H1 (cell line): ENCODE results near the gene KIF26B. TPM values are rescaled to one million over a fixed set of nuclear protein-coding genes. Genes with fewer than 3 reads are reported as not detected.

Experiments used
- CTCF ChIA-PET: fragments of 300-600 bp; sonication (Branson Sonifier 250); formaldehyde crosslinking; loops from one replicate; lab custom pipeline; 2021; ENCODE audit not compliant: partially characterized antibody; lab: Charles Lee
- POLR2A ChIA-PET: fragments of 300-600 bp; sonication (Branson Sonifier 250); formaldehyde crosslinking; loops from one replicate; lab custom pipeline; 2021; ENCODE audit warnings: inconsistent platforms; ENCODE audit not compliant: partially characterized antibody; lab: Charles Lee
- DNase-seq, 2 experiments: peaks; one replicate each; pipeline versions ENCODE4 v3.0.0 to v3.0.0-alpha.2; 2010 to 2022; ENCODE audit warnings: low spot score in 2 of 2, low read depth in 1 of 2, mixed read lengths in 1 of 2
- FAIRE-seq: peaks from 2 replicates; lab custom pipeline; 2011; peaks lifted over from hg19 to GRCh38; lab: Jason Lieb, UNC
- H2AFZ ChIP-seq: 2 replicates; pipeline ENCODE4 v1.8.1; 2012; ENCODE audit warnings: low read length, inconsistent platforms
- H2AK5ac ChIP-seq: 2 replicates; pipeline ENCODE4 v1.6.1; 2013; ENCODE audit warnings: low read depth, low read length
- H2BK120ac ChIP-seq: replicated peaks from 2 replicates; pipeline ENCODE3; 2013; ENCODE audit warnings: low read depth, low read length, inconsistent platforms
- H2BK12ac ChIP-seq: 2 replicates; pipeline ENCODE4 v1.6.1; 2013; ENCODE audit warnings: low read depth, low read length
- H2BK15ac ChIP-seq: 2 replicates; pipeline ENCODE4 v1.6.1; 2013; ENCODE audit warnings: low read length
- H2BK20ac ChIP-seq: 2 replicates; pipeline ENCODE4 v1.6.1; 2013; ENCODE audit warnings: low read length
- H2BK5ac ChIP-seq: 2 replicates; pipeline ENCODE4 v1.6.1; 2013; ENCODE audit warnings: low read depth, low read length
- H3K14ac ChIP-seq: 2 replicates; pipeline ENCODE4 v1.6.1; 2013; ENCODE audit warnings: inconsistent platforms; ENCODE audit not compliant: insufficient read length
- H3K18ac ChIP-seq: 2 replicates; pipeline ENCODE4 v1.6.1; 2013; ENCODE audit warnings: low read length; ENCODE audit errors: extremely low read depth
- H3K23ac ChIP-seq: 2 replicates; pipeline ENCODE4 v1.6.1; 2013; ENCODE audit warnings: inconsistent platforms; ENCODE audit not compliant: insufficient read length
- H3K23me2 ChIP-seq: 2 replicates; pipeline ENCODE4 v1.6.1; 2013; ENCODE audit warnings: low read depth, low read length
- H3K27ac ChIP-seq: 2 replicates; pipeline ENCODE4 v1.6.1; 2011; ENCODE audit warnings: low read depth, low read length, inconsistent platforms
- H3K27me3 ChIP-seq, 4 experiments: replicated peaks in 1 of 4; 1 replicate in 1 of 4; 2 replicates in 3 of 4; pipeline versions ENCODE4 v1.6.1 to v1.8.1; 2011 to 2013; ENCODE audit warnings: low read length in 3 of 4, mild to moderate bottlenecking in 3 of 4, inconsistent platforms in 2 of 4, mixed read lengths in 2 of 4, moderate library complexity in 1 of 4; ENCODE audit not compliant: control insufficient read depth in 3 of 4, insufficient read depth in 3 of 4; ENCODE audit errors: extremely low read depth in 1 of 4
- H3K36me3 ChIP-seq, 4 experiments: 2 replicates each; pipeline versions ENCODE4 v1.6.1 to v1.8.1; 2011 to 2013; ENCODE audit warnings: mild to moderate bottlenecking in 4 of 4, low read length in 3 of 4, moderate library complexity in 2 of 4, control low read depth in 1 of 4, inconsistent platforms in 1 of 4; ENCODE audit not compliant: insufficient read depth in 4 of 4, control insufficient read depth in 2 of 4
- H3K4ac ChIP-seq: replicated peaks from 2 replicates; pipeline ENCODE3; 2013; ENCODE audit warnings: low read length, low read depth, mixed read lengths, inconsistent platforms; ENCODE audit not compliant: insufficient read length
- H3K4me1 ChIP-seq, 4 experiments: replicated peaks in 1 of 4; 1 replicate in 1 of 4; 2 replicates in 3 of 4; pipeline versions ENCODE4 v1.6.1 to v1.8.1; 2011 to 2013; ENCODE audit warnings: low read length in 3 of 4, inconsistent platforms in 2 of 4, mixed read lengths in 1 of 4; ENCODE audit not compliant: insufficient read depth in 4 of 4, control insufficient read depth in 3 of 4
- H3K4me2 ChIP-seq, 2 experiments: 2 replicates each; pipeline versions ENCODE4 v1.6.1 to v1.8.1; 2011 to 2013; ENCODE audit warnings: low read depth in 2 of 2, low read length in 2 of 2, control low read depth in 1 of 2, inconsistent platforms in 1 of 2, mild to moderate bottlenecking in 1 of 2; ENCODE audit not compliant: insufficient read depth in 1 of 2
- H3K4me3 ChIP-seq, 4 experiments: fragments of 200-600, 300-600 bp in 1 of 4; sonication (generic), shearing (Covaris generic), sonication (Bioruptor Twin) in 1 of 4; 2 replicates each; pipeline versions ENCODE4 v1.5.1 to v1.8.1; 2011 to 2016; ENCODE audit warnings: low read length in 4 of 4, low read depth in 3 of 4, control low read depth in 2 of 4, inconsistent platforms in 2 of 4, mild to moderate bottlenecking in 2 of 4, mixed read lengths in 1 of 4, moderate library complexity in 1 of 4; ENCODE audit not compliant: insufficient read depth in 2 of 4; ENCODE audit errors: extremely low read depth in 1 of 4
- H3K56ac ChIP-seq: replicated peaks from 2 replicates; pipeline ENCODE3; 2013; ENCODE audit warnings: low read depth, mild to moderate bottlenecking, mixed read lengths, low read length, inconsistent platforms; ENCODE audit not compliant: insufficient read length
- H3K79me1 ChIP-seq: 2 replicates; pipeline ENCODE4 v1.6.1; 2013; ENCODE audit warnings: low read depth, low read length, control low read depth
- H3K79me2 ChIP-seq, 2 experiments: 2 replicates each; pipeline versions ENCODE4 v1.6.1 to v1.8.1; 2012 to 2013; ENCODE audit warnings: low read length in 2 of 2, mild to moderate bottlenecking in 2 of 2, inconsistent platforms in 1 of 2; ENCODE audit not compliant: insufficient read depth in 2 of 2, control insufficient read depth in 1 of 2
- H3K9ac ChIP-seq, 4 experiments: replicated peaks in 1 of 4; 1 replicate in 1 of 4; 2 replicates in 3 of 4; pipeline versions ENCODE4 v1.6.1 to v1.8.1; 2011 to 2013; ENCODE audit warnings: low read depth in 3 of 4, low read length in 3 of 4, control low read depth in 2 of 4, mild to moderate bottlenecking in 2 of 4, moderate library complexity in 2 of 4, inconsistent platforms in 1 of 4; ENCODE audit errors: extremely low read depth in 1 of 4
- H3K9me3 ChIP-seq, 2 experiments: 2 replicates each; pipeline versions ENCODE4 v1.6.1 to v1.8.1; 2012 to 2013; ENCODE audit warnings: mild to moderate bottlenecking in 2 of 2, moderate library complexity in 2 of 2, control low read depth in 1 of 2, inconsistent platforms in 1 of 2, low read depth in 1 of 2, low read length in 1 of 2, mixed read lengths in 1 of 2; ENCODE audit not compliant: insufficient read depth in 2 of 2
- H4K20me1 ChIP-seq, 2 experiments: replicated peaks in 1 of 2; 2 replicates each; pipeline versions ENCODE3 to v1.8.1; 2011 to 2013; ENCODE audit warnings: inconsistent platforms in 2 of 2, low read length in 2 of 2, mild to moderate bottlenecking in 1 of 2; ENCODE audit not compliant: insufficient read depth in 2 of 2, control insufficient read depth in 1 of 2
- H4K5ac ChIP-seq: 2 replicates; pipeline ENCODE4 v1.6.1; 2013; ENCODE audit warnings: low read length, low read depth, mixed read lengths, inconsistent platforms; ENCODE audit not compliant: insufficient read length
- H4K8ac ChIP-seq: 2 replicates; pipeline ENCODE4 v1.8.0; 2013; ENCODE audit warnings: mild to moderate bottlenecking, moderate library complexity, low read length, inconsistent platforms; ENCODE audit not compliant: insufficient read depth; ENCODE audit errors: extremely low read depth
- H4K91ac ChIP-seq: replicated peaks from 2 replicates; pipeline ENCODE3; 2013; ENCODE audit warnings: low read length, mixed read lengths, inconsistent platforms; ENCODE audit not compliant: insufficient read length
- BRCA1 ChIP-seq: IDR thresholded peaks from 2 replicates; pipeline ENCODE4 v1.6.1; 2012; ENCODE audit warnings: low read depth, low read length, improper control_type of control experiment
- CREB1 ChIP-seq: IDR thresholded peaks from 2 replicates; pipeline ENCODE4 v1.6.1; 2012; ENCODE audit warnings: inconsistent platforms
- HDAC2 ChIP-seq, 2 experiments: fragments of 300-600 bp in 1 of 2; sonication (generic) in 1 of 2; IDR thresholded peaks; 2 replicates each; pipeline ENCODE4 v1.6.1; 2011 to 2012; ENCODE audit warnings: low read depth in 2 of 2, low read length in 2 of 2, mild to moderate bottlenecking in 2 of 2, moderate library complexity in 2 of 2, borderline replicate concordance in 1 of 2, inconsistent platforms in 1 of 2
- WGBS, 2 experiments: shearing (Covaris generic) in 1 of 2; methylation state at CpG; one replicate each; pipeline versions ENCODE4 v1.1.6 to v1.1.7; 2013 to 2015; ENCODE audit warnings: low lambda C conversion rate in 2 of 2, mixed read lengths in 2 of 2, inconsistent platforms in 1 of 2, low coverage in 1 of 2, missing lambda C conversion rate in 1 of 2; ENCODE audit not compliant: insufficient replicate concordance in 2 of 2, insufficient coverage in 1 of 2, insufficient read length in 1 of 2; ENCODE audit errors: extremely low coverage in 1 of 2, missing lambda C conversion rate in 1 of 2; 5-methylcytosine and 5-hydroxymethylcytosine counted together
- polyA plus RNA-seq, 7 experiments: library from polyadenylated mRNA; depleted of rRNA in 3 of 7; stranded (reverse) in 5 of 7; unstranded in 2 of 7; fragments of >200 nt in 5 of 7; fragments of 200-250 nt in 2 of 7; gene quantifications; 1 replicate in 5 of 7; 2 replicates in 1 of 7; 4 replicates in 1 of 7; pipeline versions ENCODE4 v1.2.1 to v1.2.3, GENCODE V29; 2011 to 2013; ENCODE audit warnings: missing spikeins in 2 of 7, mixed read lengths in 2 of 7
- total RNA-seq: library from RNA; stranded (reverse); fragmentation: NEBNext Ultra II Directional; extraction: Animal tissue kit (Norgen Biotek cat#: 25700); gene quantifications from 2 replicates; pipeline ENCODE4 v1.2.1, GENCODE V29; 2021
- TF ChIP-seq, protein P1 (sequence below): IDR thresholded peaks from 2 replicates; pipeline ENCODE4 v1.6.1; 2012; ENCODE audit warnings: inconsistent platforms

KIF26B gene
- total and polyA plus RNA-seq, 2 of the 8 experiments (the other 6 are each of a cell fraction or from before 2014, with no cell fraction given): 0.06 to 0.28 TPM

DNA sequence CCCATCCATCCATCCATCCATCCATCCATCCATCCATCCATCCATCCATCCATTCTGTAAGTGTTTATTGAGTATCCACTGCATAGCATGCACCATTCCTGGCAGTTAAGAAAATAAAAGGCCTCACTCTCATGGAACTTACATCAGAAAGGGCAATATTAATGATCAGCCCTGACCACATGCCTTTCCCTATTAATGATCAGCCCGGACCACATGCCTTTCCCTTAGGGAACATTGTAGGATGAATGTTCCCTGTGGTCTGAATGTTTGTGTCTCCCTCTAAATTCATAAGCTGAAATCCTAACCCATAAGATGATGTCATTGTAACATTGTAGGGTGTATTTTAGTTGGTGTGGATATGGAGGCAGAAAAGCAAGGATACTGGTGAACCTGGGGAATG is 365.8 kb downstream of the KIF26B start:
- Histone ChIP-seq H3K14ac (no peak overlapping the region), H3K79me1 (no peaks in the 10 kb centered on the region), H3K4me3 (no peak overlapping the region), H3K4me2 (no peak overlapping the region), H2AFZ (no peak overlapping the region), H2BK20ac (no peak overlapping the region), H3K27ac (no peak overlapping the region), H4K20me1 (no peaks in the 10 kb centered on the region), H3K27me3 (no peaks in the 10 kb centered on the region; a peak in 1 of 7 replicates), H4K5ac (no peak overlapping the region), H2BK120ac (no peak overlapping the region), H3K9me3 (no peaks in the 10 kb centered on the region), H4K8ac (no peak overlapping the region), H3K9ac (no peak overlapping the region), H3K18ac (no peak overlapping the region), H2BK15ac (no peak overlapping the region), H3K4ac (no peak overlapping the region), H2BK5ac (no peak overlapping the region), H3K79me2 (no peaks in the 10 kb centered on the region), H3K56ac (peak overlapping the region; percentile 78), H2BK12ac (no peak overlapping the region), H3K23ac (no peak overlapping the region), H2AK5ac (no peak overlapping the region), H3K36me3 (no peaks in the 10 kb centered on the region), H3K23me2 (peaks cover 1% of the 10 kb centered on the region; the same call in 1 of the 2 replicates), H4K91ac (no peak overlapping the region), H3K4me1 (no peaks in the 10 kb centered on the region)
- no peak for FAIRE-seq
- TF ChIP-seq BRCA1: no peak
- no peak for TF ChIP-seq HDAC2 (IDR thresholded peaks at IDR 0.05; ENCODE audit: borderline replicate concordance in 1 of 2, low read depth in 2 of 2, low read length in 2 of 2)
- TF ChIP-seq, protein P1, sequence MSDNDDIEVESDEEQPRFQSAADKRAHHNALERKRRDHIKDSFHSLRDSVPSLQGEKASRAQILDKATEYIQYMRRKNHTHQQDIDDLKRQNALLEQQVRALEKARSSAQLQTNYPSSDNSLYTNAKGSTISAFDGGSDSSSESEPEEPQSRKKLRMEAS: no peak
- no peak for TF ChIP-seq CREB1
- 73% methylated on average over 1 of the region's 1 CpG; no CpG with 5 or more reads in 1 of the 2 experiments for WGBS, 2 experiments
- POLR2A ChIA-PET: no interaction called here
- DNase-seq: no peak
- CTCF ChIA-PET: no interaction called here
